Superior temporal gyrus (tissue), 1 donor: ENCODE data around the gene PJA2.
"Not testable (repeated sequence)": the region's sequence is repeated elsewhere in the genome, so short reads cannot be mapped to it uniquely, and the experiment has no call there.

ENCODE experiments used
- DNase-seq: peaks from one replicate; pipeline ENCODE4 v3.0.0-alpha.2; 2016; ENCODE audit errors: extremely low spot score

Gene PJA2

GRCh38 chr5:109409844-109410388 is at the start of gene PJA2:
TSS of gene PJA2 (minus strand) at chr5:109409974. CDS start at chr5:109383433, 26,541 bp downstream.
- DNase-seq = peak; percentile 99

- DNase-seq = no peak
These were observed 45.9 kb upstream of the PJA2 start for GRCh38 chr5:109455598-109456096.

- DNase-seq = no peak
These were observed 45.1 kb upstream of the PJA2 start for GRCh38 chr5:109454731-109455505.

GRCh38 chr5:109453251-109453650 is 43.5 kb upstream of the PJA2 start:
- no peak for DNase-seq

- DNase-seq = no peak
These were observed 42.9 kb upstream of the PJA2 start for GRCh38 chr5:109452661-109453060.

- DNase-seq = peak; percentile 87
These were observed 41.4 kb upstream of the PJA2 start for GRCh38 chr5:109451146-109451545.

GRCh38 chr5:109450129-109450877 is 40.5 kb upstream of the PJA2 start:
- DNase-seq = no peak

GRCh38 chr5:109448838-109449237 is 39.1 kb upstream of the PJA2 start:
- no peak for DNase-seq

- no peak for DNase-seq
These were observed 29.8 kb upstream of the PJA2 start for GRCh38 chr5:109439590-109439989.

- DNase-seq = no peak
These were observed 16.3 kb upstream of the PJA2 start for GRCh38 chr5:109426075-109426474.

- DNase-seq = not testable (repeated sequence)
These were observed 15.7 kb upstream of the PJA2 start for GRCh38 chr5:109425521-109425920.

- no peak for DNase-seq
These were observed 12.2 kb upstream of the PJA2 start for GRCh38 chr5:109421956-109422355.

- no peak for DNase-seq
These were observed 9.1 kb upstream of the PJA2 start for GRCh38 chr5:109418712-109419352.

GRCh38 chr5:109416882-109417281 is 7.1 kb upstream of the PJA2 start:
- no peak for DNase-seq

- not testable (repeated sequence) for DNase-seq
These were observed 4.2 kb upstream of the PJA2 start for GRCh38 chr5:109413921-109414461.

GRCh38 chr5:109413458-109413857 is 3.7 kb upstream of the PJA2 start:
- no peak for DNase-seq

GRCh38 chr5:109412981-109413402 is 3.2 kb upstream of the PJA2 start:
- peak; percentile 63 for DNase-seq

GRCh38 chr5:109411627-109412026 is 1.9 kb upstream of the PJA2 start:
- DNase-seq = peak; percentile 73

- peak; percentile 66 for DNase-seq
These were observed 1.4 kb upstream of the PJA2 start for GRCh38 chr5:109411149-109411514.

- DNase-seq = no peak
These were observed 795 bp upstream of the PJA2 start for GRCh38 chr5:109410389-109411148.
